WTC11 (cell line): Measurements from ENCODE around the gene SRRM3. TPM values are rescaled to one million over a fixed set of nuclear protein-coding genes. Genes with fewer than 3 reads are reported as not detected.

Experiments used
- AR ChIP-seq: fragments of 250-450 bp; sonication (Bioruptor Pico); IDR thresholded peaks from 2 replicates; pipeline ENCODE4 v1.9.0; 2021; ENCODE audit warnings: mild to moderate bottlenecking
- CBFB ChIP-seq: sonication (generic); formaldehyde crosslinking; IDR thresholded peaks from 2 replicates; pipeline ENCODE4 v1.8.1; 2022; ENCODE audit warnings: mild to moderate bottlenecking, low read depth, missing genetic modification reagents
- CREB1 ChIP-seq: sonication (generic); formaldehyde crosslinking; IDR thresholded peaks from 2 replicates; pipeline ENCODE4 v1.8.0; 2023; ENCODE audit warnings: mild to moderate bottlenecking, missing genetic modification reagents
- ELF4 ChIP-seq: sonication (generic); formaldehyde crosslinking; IDR thresholded peaks from 2 replicates; pipeline ENCODE4 v1.8.1; 2022; ENCODE audit warnings: low read depth, mild to moderate bottlenecking, moderate library complexity, missing genetic modification reagents
- EMX1 ChIP-seq: fragments of 250-450 bp; sonication (Bioruptor Pico); IDR thresholded peaks from 2 replicates; pipeline ENCODE4 v1.8.0; 2021; ENCODE audit warnings: mild to moderate bottlenecking
- ETV6 ChIP-seq: sonication (generic); formaldehyde crosslinking; IDR thresholded peaks from 2 replicates; pipeline ENCODE4 v1.8.1; 2022; ENCODE audit warnings: mild to moderate bottlenecking, missing genetic modification reagents
- GABPB1 ChIP-seq: sonication (generic); formaldehyde crosslinking; IDR thresholded peaks from 2 replicates; pipeline ENCODE4 v1.8.1; 2023; ENCODE audit warnings: mild to moderate bottlenecking, missing genetic modification reagents
- GTF2I ChIP-seq: fragments of 250-450 bp; sonication (Bioruptor Pico); conservative IDR thresholded peaks from 2 replicates; pipeline ENCODE4 v1.4.0; 2021; ENCODE audit warnings: mild to moderate bottlenecking
- HMGXB4 ChIP-seq: sonication (generic); formaldehyde crosslinking; IDR thresholded peaks from 2 replicates; pipeline ENCODE4 v1.8.1; 2023; ENCODE audit warnings: mild to moderate bottlenecking, moderate library complexity, missing genetic modification reagents
- IRF1 ChIP-seq: sonication (generic); formaldehyde crosslinking; IDR thresholded peaks from 2 replicates; pipeline ENCODE4 v1.8.0; 2023; ENCODE audit warnings: missing genetic modification reagents
- IRF2 ChIP-seq: sonication (generic); formaldehyde crosslinking; IDR thresholded peaks from 2 replicates; pipeline ENCODE4 v1.8.0; 2022; ENCODE audit warnings: low read depth, missing genetic modification reagents, borderline replicate concordance
- JAZF1 ChIP-seq: fragments of 250-450 bp; sonication (Bioruptor Pico); IDR thresholded peaks from 2 replicates; pipeline ENCODE4 v1.9.0; 2021; ENCODE audit warnings: moderate library complexity, mild to moderate bottlenecking, inconsistent platforms
- JUN ChIP-seq: sonication (generic); formaldehyde crosslinking; IDR thresholded peaks from 2 replicates; pipeline ENCODE4 v1.8.0; 2023; ENCODE audit warnings: mild to moderate bottlenecking, missing genetic modification reagents
- NFYB ChIP-seq: sonication (generic); formaldehyde crosslinking; conservative IDR thresholded peaks from 2 replicates; pipeline ENCODE4 v1.8.0; 2022; ENCODE audit warnings: low read depth, missing genetic modification reagents
- NR1H2 ChIP-seq: sonication (generic); formaldehyde crosslinking; IDR thresholded peaks from 2 replicates; pipeline ENCODE4 v1.9.0; 2021; ENCODE audit warnings: mild to moderate bottlenecking, moderate library complexity, missing genetic modification reagents
- PREB ChIP-seq: sonication (generic); formaldehyde crosslinking; IDR thresholded peaks from 2 replicates; pipeline ENCODE4 v1.8.1; 2022; ENCODE audit warnings: mild to moderate bottlenecking, missing genetic modification reagents, moderate library complexity, borderline replicate concordance
- RORB ChIP-seq: fragments of 250-450 bp; sonication (Bioruptor Pico); IDR thresholded peaks from 2 replicates; pipeline ENCODE4 v1.9.0; 2021; ENCODE audit warnings: mild to moderate bottlenecking
- SMAD4 ChIP-seq: sonication (generic); formaldehyde crosslinking; IDR thresholded peaks from 2 replicates; pipeline ENCODE4 v1.8.0; 2022; ENCODE audit warnings: mild to moderate bottlenecking, missing genetic modification reagents
- SOX15 ChIP-seq: fragments of 250-450 bp; sonication (Bioruptor Pico); IDR thresholded peaks from 2 replicates; pipeline ENCODE4 v1.9.0; 2021; ENCODE audit warnings: mild to moderate bottlenecking
- SP1 ChIP-seq: sonication (generic); formaldehyde crosslinking; conservative IDR thresholded peaks from 2 replicates; pipeline ENCODE4 v1.8.1; 2022; ENCODE audit warnings: missing genetic modification reagents
- TEAD1 ChIP-seq: sonication (generic); formaldehyde crosslinking; IDR thresholded peaks from 2 replicates; pipeline ENCODE4 v1.8.0; 2022; ENCODE audit warnings: mild to moderate bottlenecking, missing genetic modification reagents
- USF1 ChIP-seq: sonication (generic); formaldehyde crosslinking; IDR thresholded peaks from 2 replicates; pipeline ENCODE4 v1.8.0; 2022; ENCODE audit warnings: mild to moderate bottlenecking, missing genetic modification reagents
- USF2 ChIP-seq: sonication (generic); formaldehyde crosslinking; IDR thresholded peaks from 2 replicates; pipeline ENCODE4 v1.8.1; 2023; ENCODE audit warnings: mild to moderate bottlenecking, missing genetic modification reagents, moderate library complexity
- ZNF232 ChIP-seq: sonication (generic); formaldehyde crosslinking; IDR thresholded peaks from 2 replicates; pipeline ENCODE4 v1.8.0; 2022; ENCODE audit warnings: mild to moderate bottlenecking, missing genetic modification reagents
- ZNF263 ChIP-seq: sonication (generic); formaldehyde crosslinking; IDR thresholded peaks from 2 replicates; pipeline ENCODE4 v1.8.1; 2022; ENCODE audit warnings: low read depth, mild to moderate bottlenecking, moderate library complexity, missing genetic modification reagents
- ZNF416 ChIP-seq: fragments of 250-450 bp; sonication (Bioruptor Pico); IDR thresholded peaks from 2 replicates; pipeline ENCODE4 v1.9.0; 2021; ENCODE audit warnings: mild to moderate bottlenecking, inconsistent platforms
- ZNF425 ChIP-seq: fragments of 250-450 bp; sonication (Bioruptor Pico); conservative IDR thresholded peaks from 2 replicates; pipeline ENCODE4 v1.9.0; 2021; ENCODE audit warnings: mild to moderate bottlenecking
- ZSCAN18 ChIP-seq: fragments of 250-450 bp; sonication (Bioruptor Pico); IDR thresholded peaks from 2 replicates; pipeline ENCODE4 v2.1.2; 2022; ENCODE audit warnings: mild to moderate bottlenecking, moderate library complexity
- total RNA-seq: library from RNA; stranded (reverse); gene quantifications from 3 replicates; pipeline ENCODE4 v1.2.3, GENCODE V29; 2021

The SRRM3 gene
- total RNA-seq, 1 experiment from 2014 or later, result 17.7 TPM

- TF ChIP-seq AR (no peak), GABPB1 (CRISPR knock-in tag) (peak; percentile 87), HMGXB4 (peak; percentile 91), JUN (CRISPR knock-in tag) (peak; percentile 95), SOX15 (CRISPR knock-in tag) (no peak), EMX1 (CRISPR knock-in tag) (no peak), SMAD4 (CRISPR knock-in tag) (peak; percentile 85), NR1H2 (CRISPR knock-in tag) (peak; percentile 54; the same call in 1 of the 2 replicates), IRF1 (CRISPR knock-in tag) (peak; percentile 91), CREB1 (CRISPR knock-in tag) (peak; percentile 87; the same call in 1 of the 2 replicates), ZNF232 (CRISPR knock-in tag) (peak; percentile 98), NFYB (peak; percentile 46; the same call in 1 of the 2 replicates), ZNF425 (CRISPR knock-in tag) (no peak), TEAD1 (CRISPR knock-in tag) (peak; percentile 98), SP1 (CRISPR knock-in tag) (peak; percentile 91), ETV6 (peak; percentile 98), ELF4 (CRISPR knock-in tag) (peak; percentile 96; the same call in 1 of the 2 replicates), ZNF263 (CRISPR knock-in tag) (peak; percentile 70; the same call in 1 of the 2 replicates), RORB (CRISPR knock-in tag) (no peak), ZSCAN18 (CRISPR knock-in tag) (peak; percentile 78; the same call in 1 of the 2 replicates), IRF2 (CRISPR knock-in tag) (peak; percentile 82; the same call in 1 of the 2 replicates), PREB (peak; percentile 91; the same call in 1 of the 2 replicates), CBFB (CRISPR knock-in tag) (peak; percentile 94), ZNF416 (CRISPR knock-in tag) (no peak), USF2 (CRISPR knock-in tag) (peak; percentile 50), USF1 (peak; percentile 67; the same call in 1 of the 2 replicates), JAZF1 (CRISPR knock-in tag) (no peak), GTF2I (no peak)
Measured at GRCh38 chr7:76201732-76202665, at the start of gene SRRM3 (continued).
